ENCODE results near the gene CDK5RAP1.

- TF ChIP-seq POLR2AphosphoS5 (IDR thresholded peaks at IDR 0.05; ENCODE audit: insufficient read depth, low read depth, low read length) = no peak
- TF ChIP-seq, protein P1, sequence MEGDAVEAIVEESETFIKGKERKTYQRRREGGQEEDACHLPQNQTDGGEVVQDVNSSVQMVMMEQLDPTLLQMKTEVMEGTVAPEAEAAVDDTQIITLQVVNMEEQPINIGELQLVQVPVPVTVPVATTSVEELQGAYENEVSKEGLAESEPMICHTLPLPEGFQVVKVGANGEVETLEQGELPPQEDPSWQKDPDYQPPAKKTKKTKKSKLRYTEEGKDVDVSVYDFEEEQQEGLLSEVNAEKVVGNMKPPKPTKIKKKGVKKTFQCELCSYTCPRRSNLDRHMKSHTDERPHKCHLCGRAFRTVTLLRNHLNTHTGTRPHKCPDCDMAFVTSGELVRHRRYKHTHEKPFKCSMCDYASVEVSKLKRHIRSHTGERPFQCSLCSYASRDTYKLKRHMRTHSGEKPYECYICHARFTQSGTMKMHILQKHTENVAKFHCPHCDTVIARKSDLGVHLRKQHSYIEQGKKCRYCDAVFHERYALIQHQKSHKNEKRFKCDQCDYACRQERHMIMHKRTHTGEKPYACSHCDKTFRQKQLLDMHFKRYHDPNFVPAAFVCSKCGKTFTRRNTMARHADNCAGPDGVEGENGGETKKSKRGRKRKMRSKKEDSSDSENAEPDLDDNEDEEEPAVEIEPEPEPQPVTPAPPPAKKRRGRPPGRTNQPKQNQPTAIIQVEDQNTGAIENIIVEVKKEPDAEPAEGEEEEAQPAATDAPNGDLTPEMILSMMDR (IDR thresholded peaks at IDR 0.05; ENCODE audit: extremely low read depth in 1 of 2, insufficient read depth in 1 of 2, low read depth in 1 of 2, low read length in 2 of 2) = no peak
- no peak for TF ChIP-seq POLR2A (IDR thresholded peaks at IDR 0.05; ENCODE audit: low read depth, low read length)
- no peak for TF ChIP-seq MYC (IDR thresholded peaks at IDR 0.05; ENCODE audit: low read depth, low read length)
- TF ChIP-seq MAX (IDR thresholded peaks at IDR 0.05; ENCODE audit: insufficient read depth, insufficient read length) = no peak
Measured at GRCh38 chr20:33441142-33441955, 40.0 kb upstream of the CDK5RAP1 start.

All from endothelial cell of umbilical vein (primary cell).